NCI-H82 treated with DMSO at 0.1 percent for 48 hours (cell line): ENCODE data around the gene HS3ST4.
"Not testable (repeated sequence)": the region's sequence is repeated elsewhere in the genome, so short reads cannot be mapped to it uniquely, and the experiment has no call there.

Experiments used
- DNase-seq: peaks from one replicate; lab custom pipeline; 2025; ENCODE audit not compliant: unreplicated experiment; lab: John Stamatoyannopoulos, UW

Gene HS3ST4

GRCh38 chr16:25730396-25730795 lies 38.6 kb downstream of the HS3ST4 start:
- no peak for DNase-seq

GRCh38 chr16:25734430-25735385 lies 42.9 kb downstream of the HS3ST4 start:
- no peak for DNase-seq

- no peak for DNase-seq
Measured at GRCh38 chr16:25735645-25736044, 43.9 kb downstream of the HS3ST4 start.

DNA sequence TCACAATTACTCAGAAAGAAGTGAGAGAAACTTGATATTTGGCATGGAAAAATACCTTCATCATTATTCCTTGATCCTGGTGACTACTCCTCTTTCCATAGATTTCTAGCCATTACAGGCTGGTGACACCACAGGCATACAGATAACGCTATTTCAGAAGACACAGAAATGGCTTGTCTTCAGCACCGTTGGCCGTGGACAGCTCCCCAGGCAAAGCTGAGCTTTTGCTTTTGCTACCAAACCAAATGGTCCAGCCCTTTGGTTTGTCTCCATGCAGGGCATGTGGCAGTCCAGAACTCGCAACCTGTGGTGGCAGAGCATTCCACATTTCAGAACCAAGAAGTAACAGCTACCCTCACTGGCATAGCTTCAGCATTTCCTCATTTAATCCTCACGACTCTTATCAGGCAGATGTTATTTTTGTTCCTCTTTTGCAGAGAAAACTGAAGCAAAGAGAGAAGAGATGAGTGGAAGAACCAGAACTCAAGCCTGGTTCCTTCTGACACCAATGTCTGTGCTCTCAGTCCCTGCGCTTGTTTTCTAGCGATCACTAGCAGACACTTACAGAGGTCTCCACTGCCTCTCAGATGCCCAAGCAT lies 55.5 kb downstream of the HS3ST4 start:
- DNase-seq, result no peak

- DNase-seq, result no peak
Measured at GRCh38 chr16:25748092-25748654, 56.4 kb downstream of the HS3ST4 start.

GRCh38 chr16:25750488-25751216 lies 58.9 kb downstream of the HS3ST4 start:
- DNase-seq, result no peak

- no peak for DNase-seq
Measured at GRCh38 chr16:25751230-25751835, 59.6 kb downstream of the HS3ST4 start.

DNA sequence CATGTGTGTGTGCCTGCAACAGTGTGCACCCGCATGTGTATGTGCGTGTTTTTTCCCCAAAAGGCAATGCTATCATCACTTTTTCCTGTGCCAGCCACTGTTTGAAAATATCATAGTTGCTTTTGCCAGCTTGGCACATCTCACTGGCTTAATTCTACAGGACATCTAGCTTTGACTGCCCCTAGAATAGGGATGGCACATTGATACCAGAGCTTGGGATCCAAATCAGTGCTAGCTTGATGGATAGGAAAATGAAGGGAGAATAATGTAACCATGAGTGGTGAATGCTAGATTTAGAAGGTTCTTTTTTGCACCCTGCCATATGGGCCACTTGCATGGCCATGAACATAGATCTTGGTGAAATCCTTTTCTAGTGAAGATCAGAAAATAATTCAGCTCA lies 72.7 kb downstream of the HS3ST4 start:
- DNase-seq, result no peak

- no peak for DNase-seq
Measured at GRCh38 chr16:25771216-25771615, 79.5 kb downstream of the HS3ST4 start.

DNA sequence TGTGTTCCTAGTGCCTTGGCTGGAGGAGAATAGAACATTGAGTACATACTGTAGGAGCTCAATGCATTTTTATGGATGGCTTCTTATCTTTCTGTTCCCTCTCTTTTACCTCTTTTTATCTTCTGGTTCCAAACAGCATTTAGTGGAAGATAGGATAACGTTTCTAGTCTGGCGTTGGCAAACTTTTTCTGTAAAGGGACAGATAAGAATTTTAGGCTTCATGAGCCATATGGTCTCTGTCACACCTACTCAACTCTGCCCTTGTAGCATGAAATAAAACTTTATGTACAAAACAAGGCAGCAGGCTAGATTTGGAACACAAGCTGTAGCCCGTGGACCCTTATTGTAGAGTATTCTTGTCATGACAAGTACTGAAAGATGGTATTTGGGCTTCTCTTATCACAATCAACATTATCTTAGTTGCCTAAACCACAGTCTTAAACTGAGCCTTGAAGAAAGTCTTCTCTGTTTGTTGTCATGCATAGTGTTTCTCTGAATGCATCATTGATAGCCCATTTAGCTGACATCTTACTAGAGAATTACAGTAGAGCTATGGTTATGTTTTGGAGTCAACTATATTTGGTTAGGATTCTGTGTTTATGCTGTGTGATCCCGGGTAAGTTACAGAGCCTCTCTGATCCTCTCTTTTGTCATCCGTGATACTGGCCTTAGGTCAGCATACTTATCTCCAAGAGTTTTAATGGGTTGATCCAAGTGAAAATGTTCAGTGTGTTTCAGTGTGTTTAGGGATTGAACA lies 80.2 kb downstream of the HS3ST4 start:
- no peak for DNase-seq

DNA sequence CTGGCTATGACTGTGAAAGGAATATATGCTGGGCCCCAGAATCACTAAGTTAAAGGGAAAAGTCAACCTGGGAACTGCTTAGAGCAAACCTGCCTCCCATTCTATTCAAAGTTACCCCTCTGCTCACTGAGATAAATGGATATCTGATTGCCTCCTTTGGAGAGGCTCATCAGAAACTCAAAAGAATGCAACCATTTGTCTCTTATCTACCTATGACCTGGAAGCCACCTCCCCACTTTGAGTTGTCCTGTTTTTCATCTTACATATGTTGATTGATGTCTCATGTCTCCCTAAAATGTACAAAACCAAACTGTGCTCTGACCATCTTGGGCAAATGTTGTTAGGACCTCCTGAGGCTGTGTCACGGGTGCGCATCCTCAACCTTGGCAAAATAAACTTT lies 84.5 kb downstream of the HS3ST4 start:
- not testable (repeated sequence) for DNase-seq

DNA sequence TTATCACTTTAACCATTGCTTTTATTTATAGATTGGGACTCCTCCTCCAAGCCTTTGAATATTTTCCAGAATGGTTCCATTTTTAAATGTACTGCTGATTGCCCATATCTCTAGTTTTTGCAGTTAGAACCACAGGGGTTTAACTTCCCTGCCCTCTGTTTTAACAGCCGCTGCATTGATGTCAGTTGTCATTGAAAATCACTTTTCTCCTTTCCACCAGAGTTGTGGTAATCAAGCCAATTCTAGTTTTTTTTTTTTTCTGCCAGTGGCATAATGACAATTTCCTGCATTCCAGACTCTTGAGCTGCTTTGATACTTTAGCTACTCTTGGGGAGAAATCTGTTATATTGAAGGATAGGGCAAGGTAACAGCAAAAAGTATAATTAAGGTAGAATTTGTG lies 91.5 kb downstream of the HS3ST4 start:
- DNase-seq, result no peak

- no peak for DNase-seq
Measured at GRCh38 chr16:25785361-25785760, 93.6 kb downstream of the HS3ST4 start.

DNA sequence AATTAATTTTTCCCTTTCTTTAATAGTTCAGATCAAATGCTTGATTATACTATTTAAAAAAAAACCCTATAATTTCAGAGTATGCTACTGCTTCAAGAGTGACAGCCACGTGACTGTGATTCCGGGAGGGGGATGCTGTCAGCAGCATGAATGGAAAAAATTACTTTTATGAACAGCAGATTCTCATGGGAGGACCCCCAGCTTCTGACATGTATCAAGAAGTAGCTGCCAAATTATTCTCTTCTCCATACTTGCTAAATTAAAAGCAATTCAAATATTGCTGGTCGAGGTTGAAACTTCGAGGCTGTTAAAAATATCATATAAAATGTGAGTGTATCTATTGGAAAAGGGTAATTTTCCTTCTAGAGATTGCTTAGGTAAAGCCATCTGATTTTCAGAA lies 95.0 kb downstream of the HS3ST4 start:
- DNase-seq, result no peak

GRCh38 chr16:25788637-25789036 lies 96.9 kb downstream of the HS3ST4 start:
- DNase-seq, result no peak

GRCh38 chr16:25796239-25796638 lies 104.5 kb downstream of the HS3ST4 start:
- DNase-seq, result no peak

- no peak for DNase-seq
Measured at GRCh38 chr16:25798065-25798464, 106.3 kb downstream of the HS3ST4 start.

GRCh38 chr16:25799816-25800215 lies 108.1 kb downstream of the HS3ST4 start:
- DNase-seq, result no peak

GRCh38 chr16:25812215-25812614 lies 120.5 kb downstream of the HS3ST4 start:
- no peak for DNase-seq

DNA sequence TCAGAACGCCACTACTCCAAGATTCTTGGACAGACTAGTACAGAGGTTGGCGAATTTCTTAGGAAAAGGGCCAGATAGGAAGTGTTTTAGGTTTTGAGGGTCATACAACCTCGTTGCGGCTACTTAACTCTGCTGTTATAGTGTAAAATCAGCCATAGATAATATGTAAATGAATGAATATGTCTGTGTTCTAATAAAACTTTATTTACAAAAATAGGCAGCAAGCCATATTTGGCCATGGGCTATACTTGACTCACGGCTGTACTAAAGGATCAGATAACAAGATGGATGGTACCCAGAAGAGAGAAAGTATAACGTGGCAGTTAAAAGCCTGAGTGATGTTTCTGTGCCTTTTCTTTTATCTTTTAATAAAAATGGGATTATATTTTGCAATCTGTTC lies 125.5 kb downstream of the HS3ST4 start:
- no peak for DNase-seq
